ENCODE data around the gene WDR1. TPM values are rescaled to one million over a fixed set of nuclear protein-coding genes. Genes with fewer than 3 reads are reported as not detected.

The WDR1 gene
- total RNA-seq (2014; rRNA removed; shearing (Covaris generic)): 168 and 180 TPM in 2 replicates

DNA sequence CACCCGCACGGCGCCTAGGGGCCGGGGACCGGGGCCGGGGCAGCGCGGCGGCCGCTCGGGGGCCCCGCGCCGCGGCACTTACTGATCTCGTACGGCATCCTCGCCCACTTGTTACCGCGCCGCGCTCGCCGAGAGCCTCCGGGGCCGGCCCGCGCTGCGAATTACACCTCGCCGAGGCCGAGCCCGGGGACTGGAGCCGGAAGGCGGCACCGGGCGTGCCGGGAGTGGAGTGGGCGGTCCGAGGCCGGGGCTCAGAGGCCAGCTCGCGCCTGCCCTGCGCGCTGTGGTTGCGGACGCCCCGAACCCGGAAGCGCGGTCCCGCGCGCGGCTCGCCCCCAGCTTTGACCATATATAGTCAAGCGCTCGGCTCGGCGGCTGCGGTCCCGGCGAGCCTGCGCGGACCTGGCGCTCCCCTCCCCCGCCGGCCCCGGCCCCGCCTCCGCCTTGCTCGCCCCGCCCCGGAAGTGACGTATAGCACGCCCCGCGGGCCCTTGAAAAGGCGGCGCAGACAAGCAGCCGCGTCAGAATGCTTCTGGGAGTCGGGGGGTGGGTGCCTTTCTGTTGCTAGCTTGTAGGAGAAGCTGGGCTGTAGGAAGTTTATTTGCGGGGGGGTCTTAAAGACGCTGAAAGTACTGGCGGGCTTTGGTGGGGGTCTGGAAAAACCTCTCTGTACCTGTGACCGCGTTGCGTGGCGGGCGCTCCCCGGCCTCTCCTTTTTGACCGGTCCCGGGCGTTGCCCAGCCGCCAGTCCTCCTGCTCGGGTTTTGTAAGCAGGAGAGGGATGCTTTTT lies at the start of gene WDR1:
Gene WDR1, minus strand, starts transcription at position 231 of the 790 bp plus-strand sequence. Its CDS starts 133 bp downstream, at position 98.
- DNase-seq (ENCODE audit: low read depth): peak; percentile 92

GRCh38 chr4:10164877-10165283 lies 48.3 kb upstream of the WDR1 start:
- DNase-seq (ENCODE audit: low read depth): peak; percentile 28

GRCh38 chr4:10163296-10163695 lies 46.7 kb upstream of the WDR1 start:
- DNase-seq (ENCODE audit: low read depth): no peak

GRCh38 chr4:10162341-10163000 lies 45.9 kb upstream of the WDR1 start:
- DNase-seq (ENCODE audit: low read depth): no peak

- DNase-seq (ENCODE audit: low read depth): no peak
Measured at GRCh38 chr4:10161840-10162239, 45.2 kb upstream of the WDR1 start.

DNA sequence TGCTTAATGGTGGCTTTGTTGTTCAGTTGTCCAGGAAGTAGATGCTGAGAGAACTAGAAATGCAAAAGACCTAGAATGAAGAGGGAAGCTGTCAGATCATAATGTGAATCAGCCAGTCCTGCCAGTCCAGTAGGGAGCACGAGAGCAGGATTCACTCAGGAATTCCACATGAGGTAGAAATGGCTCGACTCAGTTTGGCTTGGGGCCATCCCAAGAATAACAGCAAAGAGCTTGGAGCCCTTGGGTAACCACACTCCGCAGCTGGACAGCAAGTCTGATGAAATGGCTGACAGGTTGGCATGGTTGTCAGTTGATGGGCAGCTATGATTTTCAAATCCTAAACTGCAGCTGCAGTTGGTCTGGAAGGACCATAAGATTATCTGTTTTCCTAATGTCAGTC lies 44.5 kb upstream of the WDR1 start:
- DNase-seq (ENCODE audit: low read depth): peak; percentile 32

GRCh38 chr4:10160281-10160856 lies 43.8 kb upstream of the WDR1 start:
- DNase-seq (ENCODE audit: low read depth): peak; percentile 6

GRCh38 chr4:10159671-10160070 lies 43.1 kb upstream of the WDR1 start:
- DNase-seq (ENCODE audit: low read depth): no peak

DNA sequence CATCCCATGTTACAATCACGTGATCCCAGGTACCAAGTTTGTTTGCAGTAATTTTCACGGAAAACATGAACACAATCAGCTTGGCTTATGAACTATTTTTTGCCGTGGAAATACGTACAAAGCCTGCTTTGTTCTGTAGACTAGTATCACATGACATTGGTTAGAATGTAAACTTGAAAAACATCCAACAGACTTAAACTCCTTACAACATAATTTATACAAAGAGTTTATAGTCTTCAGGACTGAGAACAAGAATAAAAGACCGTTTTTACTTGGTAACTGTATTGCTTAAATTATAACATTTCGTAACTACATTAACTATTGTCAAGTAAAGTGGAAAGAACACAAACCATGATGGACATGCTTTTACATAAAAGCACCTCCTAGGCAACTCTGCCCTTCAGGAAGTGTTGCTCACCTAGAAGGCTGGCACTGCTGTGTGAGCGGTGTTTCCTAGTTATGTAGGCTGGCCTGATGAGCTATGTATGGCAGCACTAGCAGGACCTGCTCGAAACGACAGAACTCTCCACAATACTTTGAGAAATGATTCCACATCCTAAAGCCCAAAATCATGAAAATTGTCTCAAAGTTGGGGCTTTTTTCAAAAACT lies 41.8 kb upstream of the WDR1 start:
- DNase-seq (ENCODE audit: low read depth): peak; percentile 3

DNA sequence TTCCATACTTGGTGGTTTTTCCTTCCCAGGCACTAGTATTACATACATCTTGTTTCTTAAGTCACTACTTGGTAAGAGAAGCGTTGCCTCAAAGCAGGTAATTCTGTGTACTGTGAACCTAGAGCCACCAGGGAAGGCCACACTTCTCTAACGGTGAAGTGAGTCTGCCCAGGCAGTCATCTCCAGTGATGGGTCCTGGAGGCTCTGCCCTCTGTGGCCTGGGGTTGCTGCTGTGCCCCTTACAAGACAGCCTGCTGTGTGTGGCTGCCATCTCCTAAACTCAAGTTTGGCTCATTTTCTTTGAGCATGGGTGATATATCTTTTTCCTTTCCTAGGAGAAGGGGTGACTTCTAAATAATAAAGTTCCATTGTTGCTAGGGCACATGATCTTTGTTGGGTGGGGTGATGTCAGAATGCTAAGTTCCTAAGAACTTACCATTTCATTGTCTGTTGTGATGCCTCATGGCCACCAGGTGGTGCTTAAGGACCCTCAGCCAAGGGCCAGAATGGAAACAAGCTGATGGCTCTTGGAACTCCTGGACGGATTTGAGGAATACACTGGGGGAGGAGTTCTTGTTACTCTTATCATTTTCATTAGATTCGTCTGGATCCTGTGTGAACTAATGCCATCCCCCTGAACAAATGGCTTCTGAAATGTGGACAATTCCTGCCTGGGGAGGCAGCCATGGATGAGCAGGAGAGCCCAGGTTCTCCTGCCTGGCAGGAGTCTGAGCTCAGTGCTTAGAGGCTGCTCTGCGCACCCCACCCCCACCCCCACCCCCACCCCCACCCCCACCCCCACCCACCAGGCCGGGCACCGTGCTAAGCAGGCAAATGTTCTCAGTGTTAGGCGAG lies 41.1 kb upstream of the WDR1 start:
- DNase-seq (ENCODE audit: low read depth): peak; percentile 63

GRCh38 chr4:10154241-10154640 lies 37.6 kb upstream of the WDR1 start:
- no peak for DNase-seq (ENCODE audit: low read depth)

DNA sequence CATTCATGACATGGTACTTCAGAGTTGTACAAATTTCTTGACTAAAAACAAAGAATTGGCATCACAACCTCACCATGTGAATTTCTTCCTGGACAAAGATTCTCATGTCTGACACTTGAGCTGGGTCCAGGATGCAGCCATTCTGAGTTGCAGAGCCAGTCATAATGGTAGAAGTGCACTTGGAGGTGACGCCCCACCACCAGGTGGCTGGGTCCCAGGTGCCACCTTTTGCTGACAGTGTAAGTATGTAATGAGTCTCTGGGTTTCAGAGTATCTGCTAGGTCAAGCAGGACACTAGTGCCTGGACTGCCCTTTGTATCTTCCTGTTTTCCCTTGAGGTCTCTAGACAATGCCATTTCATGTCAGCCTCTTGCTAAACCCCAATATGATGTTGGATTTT lies 36.6 kb upstream of the WDR1 start:
- DNase-seq (ENCODE audit: low read depth): no peak

DNA sequence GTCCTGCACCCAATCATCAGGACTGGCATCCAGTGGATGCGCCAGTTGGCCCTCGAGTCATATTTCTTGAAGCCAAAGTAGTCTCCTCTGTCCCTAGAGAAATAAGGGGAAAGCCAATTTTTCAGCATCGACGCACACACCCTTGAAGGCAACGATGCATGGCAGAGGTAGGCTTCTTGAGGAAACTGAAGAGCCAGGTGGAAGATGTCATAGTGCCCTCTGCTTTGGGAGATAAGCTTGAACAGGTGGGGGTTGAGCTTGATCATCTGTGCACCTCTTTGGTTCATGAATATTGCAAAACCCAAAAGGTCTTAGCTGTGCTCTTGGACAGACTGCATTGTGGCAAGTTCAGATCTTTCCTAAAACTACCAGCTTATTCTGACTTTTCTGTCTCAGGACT lies 34.6 kb upstream of the WDR1 start:
- DNase-seq (ENCODE audit: low read depth): no peak

DNA sequence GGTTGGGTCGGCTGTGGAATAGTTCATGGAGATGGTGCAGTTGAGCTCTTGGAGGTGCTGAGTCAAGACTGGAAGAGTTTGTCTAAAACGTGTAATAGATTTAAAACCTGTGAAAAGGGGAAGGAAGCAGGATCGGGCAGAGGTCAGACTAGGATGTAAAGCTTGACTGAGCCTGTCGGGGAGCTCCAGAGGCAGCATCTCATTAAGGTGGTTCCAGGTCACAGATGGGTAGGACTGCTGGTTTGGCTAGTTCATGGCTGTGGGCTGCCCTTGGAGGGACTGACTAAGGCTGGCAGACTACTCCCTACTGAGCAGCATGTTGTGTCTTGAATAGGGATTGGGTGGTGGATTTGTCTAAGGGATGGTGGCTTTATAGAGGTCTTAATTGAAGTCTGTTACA lies 28.4 kb upstream of the WDR1 start:
- DNase-seq (ENCODE audit: low read depth): no peak

GRCh38 chr4:10144479-10144878 lies 27.9 kb upstream of the WDR1 start:
- no peak for DNase-seq (ENCODE audit: low read depth)

DNA sequence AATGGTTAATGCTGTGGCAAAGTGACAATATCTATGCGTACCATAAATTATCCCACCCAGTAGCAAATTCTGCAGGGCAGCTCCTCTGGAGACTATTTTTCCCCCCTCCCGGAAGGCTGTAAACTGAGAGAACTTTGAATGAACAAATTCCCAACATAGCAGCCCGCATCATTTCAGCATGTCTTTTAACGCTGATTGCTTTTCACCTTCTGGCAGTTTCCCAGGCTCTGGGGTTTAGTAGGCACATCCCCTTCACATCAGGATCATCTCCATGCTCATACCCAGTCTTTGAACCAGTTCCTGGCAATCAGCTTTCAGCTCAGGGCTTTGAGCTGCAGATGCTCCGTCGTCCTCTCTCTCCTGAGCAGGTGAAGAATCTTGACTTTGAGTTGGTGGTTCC lies 26.6 kb upstream of the WDR1 start:
- no peak for DNase-seq (ENCODE audit: low read depth)

DNA sequence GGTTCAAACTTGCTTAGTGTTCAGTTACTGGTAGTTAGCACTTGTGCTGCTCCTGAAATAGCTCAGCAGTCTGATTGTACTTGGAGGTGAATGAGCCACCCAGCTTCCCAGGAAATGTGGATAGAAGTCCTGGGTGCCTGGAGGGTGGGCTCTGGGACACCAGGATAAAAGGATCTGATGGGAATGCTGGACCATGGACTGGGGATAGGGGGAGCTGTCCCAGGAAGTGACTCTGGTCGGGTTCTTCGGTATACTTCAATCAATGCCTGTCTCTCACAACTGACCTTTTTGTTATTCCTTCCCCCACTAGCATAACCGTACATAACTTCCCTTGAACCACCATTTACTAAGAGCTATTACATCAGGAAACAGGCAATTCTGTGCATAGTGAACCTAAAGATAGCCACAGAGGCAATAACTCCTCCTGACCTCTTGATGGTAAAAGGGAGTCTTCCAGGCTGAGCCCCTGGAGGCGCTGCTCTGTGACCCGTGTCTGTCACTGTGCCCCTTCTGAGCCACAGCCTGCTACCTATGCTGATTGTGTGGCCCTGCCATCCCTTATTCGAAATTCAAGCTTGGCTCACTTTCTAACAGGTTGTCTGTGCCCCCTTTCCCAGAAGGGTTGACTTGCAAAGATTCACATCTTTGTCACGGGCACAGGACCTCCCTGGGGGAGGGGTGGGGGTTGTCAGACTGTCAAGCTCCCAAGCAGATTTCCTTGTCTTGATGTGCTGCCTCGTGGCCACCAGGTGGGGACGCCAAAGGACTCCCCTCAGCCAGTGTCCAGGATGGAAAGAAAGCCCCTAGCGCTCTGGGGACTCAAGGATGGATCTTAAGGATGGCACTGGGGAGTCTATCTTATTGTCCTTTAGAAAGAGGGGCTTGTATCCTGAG lies 24.5 kb upstream of the WDR1 start:
- DNase-seq (ENCODE audit: low read depth): no peak

DNA sequence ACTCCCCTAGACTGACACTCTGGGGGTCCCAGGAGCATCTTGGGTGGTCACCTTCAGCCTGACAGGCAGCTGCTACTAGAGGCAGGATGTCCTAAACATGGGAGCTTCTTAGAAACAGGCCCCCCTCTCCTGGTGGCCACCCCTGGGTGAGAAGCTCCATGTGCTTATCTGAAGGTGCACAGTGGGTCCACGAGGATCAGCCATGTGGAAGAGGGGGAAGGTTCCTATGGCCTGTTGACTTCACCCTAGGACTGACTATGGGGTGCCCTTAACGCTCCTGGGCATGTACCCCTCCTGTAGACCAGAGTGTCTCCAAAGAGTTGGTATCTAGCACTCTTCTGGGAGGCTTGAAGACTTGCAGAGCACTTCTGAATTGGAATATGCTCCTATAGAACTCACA lies 22.9 kb upstream of the WDR1 start:
- no peak for DNase-seq (ENCODE audit: low read depth)

DNA sequence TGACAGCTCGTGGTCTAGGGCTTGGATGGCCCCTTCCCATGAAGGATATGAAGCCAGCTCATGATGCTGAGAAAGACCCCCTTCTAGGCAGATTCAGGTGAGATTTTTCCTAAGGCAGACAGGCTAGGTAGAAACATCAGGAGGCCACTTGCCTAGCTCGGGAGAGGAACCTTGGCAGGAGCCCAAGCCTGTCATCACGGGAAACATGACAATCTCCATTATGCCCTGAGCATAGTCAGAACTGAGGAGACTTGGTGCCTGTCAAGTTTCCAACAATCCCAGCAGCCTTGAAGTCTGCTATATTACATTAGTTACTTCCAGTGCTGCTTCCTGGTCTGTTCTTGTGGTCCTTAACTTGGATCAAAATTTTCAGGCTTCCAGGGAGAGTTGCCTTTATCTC lies 18.7 kb upstream of the WDR1 start:
- DNase-seq (ENCODE audit: low read depth): no peak

DNA sequence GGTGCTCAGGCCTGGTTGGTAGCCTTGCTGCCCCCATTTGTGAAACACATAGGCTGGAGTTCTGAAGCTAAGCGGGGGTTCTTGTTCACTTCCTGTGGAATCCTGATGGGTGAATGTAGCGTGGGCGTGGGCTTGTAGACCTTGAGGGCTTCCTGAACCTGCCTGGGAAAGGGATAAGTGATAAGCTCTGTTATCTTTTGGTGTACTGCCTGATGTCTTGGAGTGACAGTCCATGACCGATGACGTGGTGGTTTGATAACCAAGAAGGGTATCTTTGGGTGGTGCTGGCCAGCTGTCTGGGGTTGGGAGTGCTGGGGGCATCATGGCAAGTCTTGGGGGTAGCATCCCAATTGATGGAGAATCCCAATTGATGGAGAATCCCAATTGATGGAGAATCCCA lies 17.5 kb upstream of the WDR1 start:
- DNase-seq (ENCODE audit: low read depth): no peak

GRCh38 chr4:10131202-10131601 lies 14.6 kb upstream of the WDR1 start:
- no peak for DNase-seq (ENCODE audit: low read depth)

All from RPMI7951 (cell line).